ENCODE results near the gene PCDH9. TPM values are rescaled to one million over a fixed set of nuclear protein-coding genes. Genes with fewer than 3 reads are reported as not detected.

Gene PCDH9
- total RNA-seq, 1 donor from 2014 or later, result 0.90 TPM

DNA sequence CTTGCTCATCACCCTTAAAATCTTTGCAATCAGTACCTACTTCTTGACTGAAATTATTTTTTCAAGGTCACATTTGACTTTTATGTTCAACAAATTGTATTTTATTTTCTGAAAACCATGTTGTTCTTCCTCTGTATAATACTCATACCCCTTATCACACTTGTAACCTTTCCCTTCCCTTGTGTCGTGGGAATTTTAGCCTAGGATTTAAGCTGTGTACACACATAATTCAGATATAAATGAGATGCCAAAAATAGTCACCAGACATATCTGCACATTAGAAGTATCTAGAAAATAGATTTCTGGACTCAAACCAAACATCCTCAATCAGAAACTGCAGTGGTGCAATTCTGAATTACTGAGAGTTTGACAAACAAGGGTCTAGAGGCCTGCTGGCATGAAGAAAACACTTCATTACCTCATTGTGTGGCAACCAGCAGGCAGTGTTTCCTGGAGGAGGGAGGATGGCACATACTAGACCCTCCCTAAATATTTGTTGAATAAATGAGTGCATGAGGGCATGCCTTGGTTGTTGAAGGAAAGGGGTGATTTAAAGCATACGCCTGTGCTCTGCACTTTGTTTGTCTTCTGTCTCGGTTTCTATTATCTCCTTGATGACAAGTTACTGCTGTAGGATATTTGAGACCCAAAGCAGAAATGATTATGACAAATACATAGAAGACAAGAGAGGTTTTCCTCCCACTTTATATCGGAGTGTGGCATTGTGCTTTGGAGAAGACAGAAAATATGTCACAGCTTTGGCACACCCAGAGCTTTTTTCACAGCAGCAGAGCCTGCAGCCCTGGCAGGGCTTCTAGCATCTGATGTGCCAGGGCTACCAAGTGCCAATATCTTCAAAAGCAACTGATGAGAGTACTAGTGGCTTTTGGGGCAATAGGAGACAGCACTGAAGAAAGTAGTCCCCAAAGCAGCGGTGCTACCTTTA, 881.1 kb downstream of the PCDH9 start:
- no peak for DNase-seq (ENCODE audit: low read depth in 2 of 2)

- no peak for DNase-seq (ENCODE audit: low read depth in 2 of 2)
Observed at GRCh38 chr13:66347486-66348117, 882.5 kb downstream of the PCDH9 start.

DNA sequence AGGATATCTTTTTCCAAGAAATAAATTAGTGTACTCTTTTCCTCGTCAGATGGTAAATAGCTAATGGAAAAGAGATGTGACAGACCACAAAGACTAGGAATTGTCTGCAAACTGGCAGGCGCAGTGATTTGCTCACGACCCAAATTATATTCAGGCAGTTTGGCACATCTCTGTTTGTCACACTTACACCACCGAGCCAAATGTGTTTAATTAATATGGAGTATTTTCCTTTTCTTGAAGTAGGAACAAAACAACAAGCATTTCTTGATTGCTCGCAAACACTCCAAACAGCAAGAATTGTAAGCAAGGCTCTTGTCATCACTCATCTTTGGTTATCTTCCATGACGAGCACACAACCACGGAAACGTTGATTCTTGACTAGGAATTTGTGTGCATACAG, 884.2 kb downstream of the PCDH9 start:
- DNase-seq (ENCODE audit: low read depth in 2 of 2), result no peak

GRCh38 chr13:66345518-66345810, 884.7 kb downstream of the PCDH9 start:
- DNase-seq (ENCODE audit: low read depth in 2 of 2), result no peak

DNA sequence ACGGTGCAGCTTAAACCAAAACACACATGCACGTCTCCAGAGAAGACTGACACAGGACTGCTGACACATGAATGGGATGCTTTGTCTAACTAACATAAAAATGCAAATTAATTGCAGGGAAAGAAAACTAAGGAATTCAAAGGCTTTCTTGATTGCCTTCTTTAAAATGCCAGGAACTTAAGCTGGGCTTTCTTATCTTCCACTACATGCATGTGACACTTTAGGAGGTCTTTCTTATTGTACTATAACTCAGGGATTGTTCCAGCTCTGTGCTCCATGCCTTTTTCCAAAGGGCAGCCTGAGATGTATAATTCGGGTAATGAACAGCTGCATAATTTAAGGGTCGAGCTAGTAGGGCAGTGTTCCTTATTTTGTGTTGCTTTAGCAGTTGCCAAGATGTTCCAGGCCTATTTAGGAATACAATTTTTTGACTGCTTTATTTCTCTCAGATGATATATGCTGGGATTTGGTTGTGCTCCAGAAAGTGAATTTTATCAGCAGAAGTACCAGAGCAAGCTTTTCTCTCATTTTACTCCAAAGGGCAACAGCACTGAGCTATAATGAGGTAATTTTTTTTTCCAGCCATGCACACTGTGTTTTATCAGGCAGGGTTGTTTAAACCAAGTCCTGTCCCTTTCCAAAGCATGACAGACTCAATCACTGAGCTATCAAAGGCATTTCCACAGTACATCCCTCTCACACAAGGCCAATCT, 885.2 kb downstream of the PCDH9 start:
- no peak for DNase-seq (ENCODE audit: low read depth in 2 of 2)

DNA sequence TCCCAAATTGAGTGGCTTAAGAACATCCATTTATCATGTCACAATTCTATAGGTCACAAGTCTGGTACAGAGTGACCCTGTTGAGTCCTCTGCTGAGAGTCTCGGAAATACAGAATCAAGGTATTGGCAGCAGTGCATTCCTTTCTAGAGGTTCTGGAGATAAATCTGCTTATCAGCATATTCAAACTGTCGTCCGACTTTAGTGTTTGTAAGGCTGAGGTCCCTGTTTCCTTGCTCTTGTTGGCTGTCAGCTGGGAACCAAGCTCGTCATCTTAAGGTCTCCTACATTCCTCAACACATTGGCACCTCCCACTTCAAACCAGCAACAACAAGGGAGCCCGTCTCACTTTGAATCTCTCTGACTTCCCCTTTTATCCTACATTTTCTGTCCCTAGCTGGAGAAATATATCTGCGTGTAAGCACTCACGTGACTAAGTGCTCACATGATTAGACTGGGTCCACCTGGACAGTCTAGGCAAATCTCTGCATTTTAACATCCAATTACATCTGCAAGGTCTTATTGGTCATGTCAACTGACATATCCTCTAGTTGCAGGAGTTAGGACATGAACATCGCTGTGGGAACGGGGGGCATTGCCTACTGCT, 886.8 kb downstream of the PCDH9 start:
- DNase-seq (ENCODE audit: low read depth in 2 of 2), result no peak

DNA sequence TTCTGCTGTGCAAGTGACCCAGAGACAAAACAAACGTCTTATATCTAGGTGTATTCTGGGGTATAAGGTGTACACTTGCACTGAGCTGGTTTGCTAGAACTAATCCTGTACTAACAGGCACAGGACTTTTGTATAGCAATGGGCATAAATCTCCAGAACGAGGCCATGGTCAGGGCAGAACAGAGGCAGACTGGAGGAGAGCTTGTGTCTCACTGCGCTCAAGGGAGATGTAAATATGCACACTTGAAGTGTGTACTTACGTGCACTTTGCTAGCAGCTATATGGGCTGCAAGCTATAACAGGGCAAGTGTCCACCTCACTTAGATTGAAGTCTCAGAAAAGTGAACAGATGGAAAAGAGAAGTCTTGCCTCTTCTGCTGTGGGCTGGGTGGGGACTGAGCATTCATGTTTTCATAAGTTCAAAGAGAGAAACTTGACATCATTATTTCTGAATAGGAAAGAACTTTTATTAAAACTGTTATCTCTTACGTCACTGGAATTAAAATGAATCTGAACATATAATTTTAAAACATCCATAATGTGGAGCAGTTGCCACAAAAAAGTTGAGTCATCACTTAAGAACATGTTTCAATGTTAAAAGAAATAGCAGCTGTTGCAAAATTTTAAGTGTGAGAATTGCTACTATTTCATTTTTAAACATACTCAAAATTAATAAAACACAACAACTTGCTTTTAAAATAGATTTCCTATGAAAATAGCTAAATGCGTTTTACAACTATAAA, 888.3 kb downstream of the PCDH9 start:
- DNase-seq (ENCODE audit: low read depth in 2 of 2), result no peak

- no peak for DNase-seq (ENCODE audit: low read depth in 2 of 2)
Observed at GRCh38 chr13:66339214-66339613, 890.9 kb downstream of the PCDH9 start.

GRCh38 chr13:66338542-66338941, 891.6 kb downstream of the PCDH9 start:
- DNase-seq (ENCODE audit: low read depth in 2 of 2), result no peak

DNA sequence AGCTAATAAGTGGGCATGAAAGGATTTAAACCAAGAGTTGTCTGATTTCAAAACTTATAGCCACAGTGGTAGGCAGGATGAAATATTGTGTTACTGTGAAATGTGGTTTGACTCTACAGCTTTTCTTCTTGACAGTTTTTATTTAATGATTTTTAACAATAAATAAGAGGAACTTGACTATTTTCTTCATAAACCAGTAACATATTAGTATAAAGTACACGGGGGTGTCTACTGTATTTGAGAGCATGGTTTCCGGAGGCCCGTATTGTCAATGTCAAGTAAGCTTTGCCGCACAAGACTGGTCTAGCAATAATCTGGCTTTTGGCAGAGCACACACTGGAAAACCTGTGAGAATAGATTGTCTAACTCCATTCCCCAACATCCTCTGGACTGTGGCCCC, 894.5 kb downstream of the PCDH9 start:
- DNase-seq (ENCODE audit: low read depth in 2 of 2), result no peak

GRCh38 chr13:66329988-66330451, 900.1 kb downstream of the PCDH9 start:
- DNase-seq (ENCODE audit: low read depth in 2 of 2), result peak in 1 of 2 donors; percentile 49

DNA sequence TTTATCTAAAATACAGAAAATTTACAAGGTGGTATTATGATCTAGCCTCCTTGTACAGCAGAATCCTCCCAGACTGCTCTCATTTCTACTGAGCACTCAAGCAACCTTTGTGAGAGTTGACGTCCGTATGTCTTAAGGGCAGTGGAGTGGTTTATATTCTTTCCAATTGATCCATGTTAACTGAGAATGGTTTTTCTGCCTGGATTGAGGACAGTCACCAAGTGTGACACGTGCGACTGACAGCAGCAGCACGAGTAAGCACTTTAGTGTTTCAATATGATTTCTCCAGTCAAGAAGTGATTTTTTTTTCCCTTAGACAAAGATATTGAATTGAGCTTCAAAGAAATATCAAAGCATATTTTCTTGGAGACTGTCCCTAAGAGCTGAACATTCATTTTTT, 901.7 kb downstream of the PCDH9 start:
- no peak for DNase-seq (ENCODE audit: low read depth in 2 of 2)

DNA sequence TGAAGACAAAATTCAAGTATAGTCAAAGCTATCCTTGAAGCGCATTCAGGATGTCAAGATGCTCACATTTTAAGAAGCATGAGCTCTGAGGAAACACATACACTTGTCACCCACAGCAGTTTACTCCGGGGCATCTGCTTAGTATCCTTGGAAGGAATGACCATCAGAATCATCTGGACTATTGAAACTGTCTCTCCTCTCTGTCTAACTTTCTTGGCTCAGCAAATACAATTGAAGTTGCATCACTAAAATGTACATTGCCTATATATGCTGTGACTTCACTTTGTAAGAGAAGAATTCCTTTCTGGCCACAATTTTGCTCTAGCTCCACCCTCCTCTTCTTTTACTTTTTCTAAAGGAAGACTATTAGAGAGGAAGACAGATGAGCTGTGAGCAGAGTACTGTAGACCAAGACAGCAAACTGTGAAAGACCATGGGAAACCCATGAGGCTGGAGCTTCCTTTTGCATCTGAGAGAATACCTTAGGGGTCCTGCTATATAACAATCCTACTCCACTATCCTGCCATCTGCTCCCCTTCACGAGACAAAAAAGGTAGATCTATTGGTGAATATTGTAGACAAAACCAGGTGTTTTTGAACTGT, 906.3 kb downstream of the PCDH9 start:
- no peak for DNase-seq (ENCODE audit: low read depth in 2 of 2)

GRCh38 chr13:66322936-66323335, 907.2 kb downstream of the PCDH9 start:
- DNase-seq (ENCODE audit: low read depth in 2 of 2), result no peak

DNA sequence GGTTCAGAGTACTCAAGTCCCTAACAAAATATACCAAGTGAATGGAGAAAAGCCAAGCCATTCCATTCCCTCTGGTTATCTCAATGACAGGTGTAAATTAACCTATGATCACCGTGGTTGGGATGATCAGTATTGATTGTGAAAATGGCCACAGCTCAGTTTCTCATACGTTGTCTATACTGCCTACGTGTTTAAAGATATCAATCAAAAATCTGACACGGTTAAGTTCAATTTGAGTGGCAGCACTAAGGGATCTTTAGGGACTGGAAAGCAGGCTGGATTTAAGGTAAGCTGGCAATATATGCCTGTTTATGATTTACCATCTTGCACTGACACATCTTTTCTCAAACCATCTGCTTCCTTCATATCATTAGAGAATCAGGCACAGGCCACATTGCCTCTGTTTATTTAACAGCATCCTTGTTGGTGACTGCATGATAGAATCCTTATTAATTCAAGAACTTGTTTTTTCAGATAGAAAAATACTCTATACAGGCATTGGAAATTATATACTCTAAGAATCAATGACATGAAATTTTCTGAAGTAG, 907.9 kb downstream of the PCDH9 start:
- no peak for DNase-seq (ENCODE audit: low read depth in 2 of 2)

DNA sequence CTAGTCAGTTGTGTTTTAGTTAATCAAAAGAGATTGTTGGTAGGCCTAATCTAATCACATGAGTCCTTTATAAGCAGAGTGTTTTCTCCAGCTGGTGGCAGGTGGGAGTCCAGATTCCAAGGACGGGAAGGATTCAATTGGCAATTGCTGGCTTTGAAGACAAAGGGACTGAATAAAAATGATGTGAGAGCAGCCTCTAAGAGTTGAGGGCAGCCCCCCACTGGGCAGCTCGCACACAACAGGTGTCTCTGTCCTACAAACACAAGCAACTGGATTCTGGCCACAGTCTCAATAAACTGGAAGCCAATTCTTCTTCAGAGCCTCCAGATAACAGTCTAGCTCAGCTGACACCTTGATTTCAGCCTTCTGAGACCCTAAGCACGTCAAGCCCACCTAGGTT, 915.2 kb downstream of the PCDH9 start:
- DNase-seq (ENCODE audit: low read depth in 2 of 2), result no peak

- no peak for DNase-seq (ENCODE audit: low read depth in 2 of 2)
Observed at GRCh38 chr13:66313413-66313812, 916.7 kb downstream of the PCDH9 start.

DNA sequence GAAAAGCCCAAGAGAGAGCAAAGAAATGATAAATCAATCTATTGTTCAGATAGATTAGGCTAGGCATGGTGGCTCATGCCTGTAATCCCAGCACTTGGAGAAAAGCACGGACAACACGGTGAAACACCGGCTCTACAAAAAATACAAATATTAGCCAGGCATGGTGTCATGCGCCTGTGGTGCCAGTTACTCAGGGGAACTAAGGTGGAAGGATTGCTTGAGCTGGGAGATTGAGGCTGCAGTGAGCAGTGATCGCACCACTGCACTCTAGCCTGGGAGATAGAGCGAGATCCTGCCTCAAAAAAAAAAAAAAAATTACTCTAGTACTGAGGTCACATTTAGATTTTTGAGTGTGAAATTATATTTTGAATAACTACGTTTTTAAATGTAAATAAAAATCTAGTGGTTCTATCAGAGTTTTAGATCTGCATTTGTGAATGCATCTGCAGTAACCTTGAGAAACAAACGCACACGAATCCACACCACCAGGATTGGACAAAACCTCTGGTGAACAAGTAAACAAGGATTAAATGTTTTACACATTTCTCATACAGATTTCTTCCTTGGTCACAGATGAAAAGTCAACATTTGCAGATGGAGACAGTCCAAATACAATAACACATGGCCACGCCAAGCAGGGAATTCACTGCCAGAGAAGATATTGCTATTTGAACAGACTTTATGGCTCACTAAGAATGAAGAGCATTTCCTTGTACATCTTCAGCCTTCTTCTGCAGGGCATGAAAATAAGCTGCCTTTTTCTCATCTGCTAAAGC, 917.6 kb downstream of the PCDH9 start:
- peak in 1 of 2 donors; percentile 54 for DNase-seq (ENCODE audit: low read depth in 2 of 2)

- DNase-seq (ENCODE audit: low read depth in 2 of 2), result no peak
Observed at GRCh38 chr13:66305961-66306617, 924.0 kb downstream of the PCDH9 start.
